GM18870 (cell line): ENCODE results near the gene HTR3A.

Experiments
- ATAC-seq: cut with Tn5 transposase; IDR thresholded peaks from one replicate; pipeline ENCODE4 v1.9.1; 2021; ENCODE audit warnings: moderate library complexity; ENCODE audit not compliant: unreplicated experiment

The HTR3A gene

GRCh38 chr11:114016986-114017385 lies 42.1 kb downstream of the HTR3A start:
- no peak for ATAC-seq

- no peak for ATAC-seq
Measured at GRCh38 chr11:114017723-114018122, 42.8 kb downstream of the HTR3A start.

DNA sequence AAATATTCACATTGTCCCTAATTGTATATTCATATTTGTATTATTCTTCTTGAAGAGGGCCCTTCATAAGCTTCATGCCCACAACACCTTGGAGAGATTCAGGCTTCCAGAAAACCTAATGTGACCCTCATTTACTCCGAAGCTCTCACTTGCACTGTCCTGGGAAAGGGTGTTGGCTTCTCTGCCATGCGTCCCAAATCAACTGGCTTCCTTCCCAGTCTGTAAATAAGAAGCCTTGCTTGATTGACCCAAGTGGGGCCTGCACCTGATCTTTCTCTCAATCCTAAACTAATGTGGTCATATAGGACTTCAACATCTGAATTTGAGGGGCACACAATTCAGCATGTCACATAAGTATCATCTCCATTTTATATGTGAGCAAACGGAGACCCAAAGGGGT lies 44.1 kb downstream of the HTR3A start:
- ATAC-seq, result no peak

GRCh38 chr11:114019574-114019973 lies 44.7 kb downstream of the HTR3A start:
- no peak for ATAC-seq

DNA sequence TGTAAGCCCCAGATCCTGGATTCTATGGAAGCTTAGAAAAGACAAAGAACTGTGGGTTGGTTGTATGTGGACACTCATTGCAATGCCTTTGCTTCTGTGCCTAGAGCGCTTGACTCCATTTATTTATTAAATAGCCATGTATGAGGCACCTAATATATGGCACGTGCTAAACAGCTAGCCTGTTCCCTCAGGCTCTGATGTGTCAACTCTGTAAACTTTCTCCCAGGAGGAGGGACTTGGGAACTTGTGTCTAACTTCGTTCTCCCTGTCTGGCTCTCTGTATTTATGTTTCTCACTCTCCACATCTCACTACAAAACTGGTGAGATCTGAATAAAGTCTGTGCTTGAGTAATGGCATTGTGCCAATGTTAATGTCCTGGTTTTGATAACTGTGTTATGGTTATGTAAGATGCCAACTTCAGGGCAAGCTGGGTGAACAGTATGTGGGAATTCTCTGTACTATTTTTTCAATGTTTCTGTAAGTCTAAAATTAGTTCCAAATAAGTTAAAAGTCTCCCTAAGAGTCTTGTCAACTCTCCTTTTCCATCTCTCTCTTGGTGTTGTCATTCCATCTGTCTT lies 50.5 kb downstream of the HTR3A start:
- ATAC-seq, result no peak

- no peak for ATAC-seq
Measured at GRCh38 chr11:114026355-114026754, 51.4 kb downstream of the HTR3A start.

DNA sequence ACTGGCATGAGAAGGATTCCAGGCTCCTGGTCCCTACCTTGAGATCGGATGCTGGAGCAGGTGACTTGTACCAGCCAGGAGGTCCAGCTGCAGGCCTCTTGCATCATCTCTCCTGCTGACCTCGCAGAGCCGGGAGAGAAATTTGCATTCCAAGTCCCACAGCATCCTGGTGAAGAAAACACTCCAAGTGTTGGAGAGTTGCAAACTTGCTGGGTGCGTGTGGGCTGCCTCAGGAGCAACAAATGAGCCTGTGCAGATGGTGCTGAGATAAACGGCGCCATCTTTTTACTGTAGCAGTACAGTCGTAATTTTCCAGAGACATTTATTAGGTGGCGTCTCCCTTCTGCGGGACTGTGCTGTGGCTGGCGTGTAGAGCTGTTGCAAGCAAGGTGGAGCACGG lies 52.5 kb downstream of the HTR3A start:
- ATAC-seq, result no peak

- no peak for ATAC-seq
Measured at GRCh38 chr11:114027926-114028325, 53.0 kb downstream of the HTR3A start.

- ATAC-seq, result no peak
Measured at GRCh38 chr11:114031246-114031966, 56.5 kb downstream of the HTR3A start.

DNA sequence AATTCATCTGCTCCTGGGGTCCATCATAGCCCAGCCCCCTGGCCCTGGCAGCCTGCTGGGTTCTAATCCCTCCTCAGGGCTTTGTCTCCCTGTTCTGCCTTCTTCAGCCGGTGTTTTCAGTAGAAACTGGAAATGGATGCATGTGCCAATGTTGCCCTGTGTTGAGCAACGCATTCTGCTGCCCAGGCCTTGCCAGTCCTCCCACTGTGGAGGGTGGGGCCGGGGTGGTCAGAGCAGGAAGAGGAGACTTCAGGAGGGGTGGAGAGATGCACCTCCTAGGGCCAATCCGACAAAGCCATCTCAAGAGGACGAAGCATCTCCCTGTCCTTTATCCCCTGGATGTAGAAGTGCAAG lies 57.0 kb downstream of the HTR3A start:
- no peak for ATAC-seq

- no peak for ATAC-seq
Measured at GRCh38 chr11:114033066-114033465, 58.2 kb downstream of the HTR3A start.

GRCh38 chr11:114033572-114033971 lies 58.7 kb downstream of the HTR3A start:
- ATAC-seq, result no peak

DNA sequence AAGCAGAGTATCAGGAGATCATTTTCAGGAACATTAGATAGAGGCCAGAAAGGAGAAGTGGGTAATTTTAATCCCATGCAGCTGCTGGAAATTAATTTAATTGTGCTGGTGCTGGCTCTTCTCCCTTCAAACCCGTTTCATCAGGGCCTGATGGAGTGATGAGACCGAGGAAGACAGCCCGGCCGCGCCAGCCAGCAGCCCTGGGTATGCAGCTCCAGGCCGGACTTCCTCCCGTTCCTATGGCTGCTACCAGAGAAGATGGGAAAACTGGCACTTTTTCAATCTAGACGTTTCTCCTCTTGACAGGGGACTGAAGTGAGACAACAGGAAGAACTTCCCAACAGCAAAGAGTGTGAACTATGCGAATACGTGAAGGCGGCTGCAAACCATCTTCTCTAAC lies 60.0 kb downstream of the HTR3A start:
- ATAC-seq, result no peak

- no peak for ATAC-seq
Measured at GRCh38 chr11:114036147-114036811, 61.4 kb downstream of the HTR3A start.

DNA sequence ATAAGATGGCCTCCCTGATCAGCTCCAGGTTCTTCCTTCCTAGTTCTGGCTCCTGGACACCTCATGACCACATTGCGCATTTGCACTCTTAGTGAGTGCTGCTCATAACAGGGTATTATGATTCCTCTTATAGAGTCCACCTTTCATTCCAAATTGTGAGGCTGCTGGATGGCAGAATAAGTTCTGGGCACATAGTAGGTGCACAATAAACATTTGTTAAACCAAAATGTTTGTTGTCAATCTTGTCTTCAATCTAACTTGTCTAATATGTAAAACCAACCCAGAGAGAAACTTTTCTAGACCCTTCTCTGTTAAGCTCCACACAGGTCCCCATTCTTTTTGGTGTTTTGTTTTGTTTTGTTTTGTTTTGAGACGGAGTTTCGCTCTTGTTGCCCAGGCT lies 62.0 kb downstream of the HTR3A start:
- ATAC-seq, result no peak

DNA sequence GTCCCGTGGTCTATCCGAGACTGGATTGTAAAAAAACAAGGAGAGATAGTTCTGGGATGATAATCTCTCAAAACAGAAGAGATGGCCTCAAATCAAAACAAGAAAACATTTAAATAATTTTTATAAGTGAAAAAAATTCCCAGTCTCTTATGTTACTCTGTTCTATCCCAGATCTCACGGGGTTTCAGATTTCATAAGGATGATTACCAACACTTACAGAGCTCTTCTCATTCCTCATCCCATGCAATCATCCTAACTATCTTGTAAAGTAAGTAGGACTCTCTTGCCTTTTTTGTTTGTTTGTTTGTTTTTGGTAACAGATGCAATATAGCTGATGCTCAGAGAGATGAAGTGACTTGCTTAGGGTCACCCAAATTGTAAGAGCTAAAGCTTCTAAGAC lies 64.6 kb downstream of the HTR3A start:
- no peak for ATAC-seq
